AG10803 (cell line): ENCODE measurements around the gene RTF2.

Source experiments
- DNase-seq: peaks from one replicate; pipeline ENCODE4 v3.0.0; 2010; ENCODE audit warnings: low read depth
- H3K4me3 ChIP-seq: 2 replicates; pipeline ENCODE4 v1.5.1; 2011; ENCODE audit warnings: mild to moderate bottlenecking, low read length, control low read depth
- TF ChIP-seq, protein P1 (sequence below): conservative IDR thresholded peaks from 2 replicates; pipeline ENCODE4 v1.5.1; 2011; ENCODE audit warnings: mild to moderate bottlenecking, low read length, control low read depth, inconsistent platforms

The RTF2 gene

DNA sequence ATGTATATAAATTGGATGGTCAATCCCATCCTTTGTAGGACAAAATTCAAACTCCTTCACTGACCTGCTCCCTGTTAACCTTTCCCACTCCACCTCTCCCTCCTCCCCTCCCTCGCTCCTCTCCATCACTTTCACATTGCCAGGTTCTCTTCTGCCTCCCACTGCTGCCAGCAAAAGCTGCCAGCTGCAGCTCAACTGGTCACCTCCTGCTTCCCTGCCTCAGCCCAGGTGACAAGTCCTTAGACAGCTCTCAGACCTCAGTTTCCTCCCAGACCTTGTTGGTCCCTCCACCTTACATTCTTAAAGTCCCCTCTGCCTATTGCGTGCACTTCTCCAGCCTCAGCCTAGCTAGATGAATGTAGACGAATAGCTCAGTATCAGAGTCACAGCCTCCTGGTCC is 23.3 kb upstream of the RTF2 start:
- DNase-seq = no peak
- TF ChIP-seq, protein P1, sequence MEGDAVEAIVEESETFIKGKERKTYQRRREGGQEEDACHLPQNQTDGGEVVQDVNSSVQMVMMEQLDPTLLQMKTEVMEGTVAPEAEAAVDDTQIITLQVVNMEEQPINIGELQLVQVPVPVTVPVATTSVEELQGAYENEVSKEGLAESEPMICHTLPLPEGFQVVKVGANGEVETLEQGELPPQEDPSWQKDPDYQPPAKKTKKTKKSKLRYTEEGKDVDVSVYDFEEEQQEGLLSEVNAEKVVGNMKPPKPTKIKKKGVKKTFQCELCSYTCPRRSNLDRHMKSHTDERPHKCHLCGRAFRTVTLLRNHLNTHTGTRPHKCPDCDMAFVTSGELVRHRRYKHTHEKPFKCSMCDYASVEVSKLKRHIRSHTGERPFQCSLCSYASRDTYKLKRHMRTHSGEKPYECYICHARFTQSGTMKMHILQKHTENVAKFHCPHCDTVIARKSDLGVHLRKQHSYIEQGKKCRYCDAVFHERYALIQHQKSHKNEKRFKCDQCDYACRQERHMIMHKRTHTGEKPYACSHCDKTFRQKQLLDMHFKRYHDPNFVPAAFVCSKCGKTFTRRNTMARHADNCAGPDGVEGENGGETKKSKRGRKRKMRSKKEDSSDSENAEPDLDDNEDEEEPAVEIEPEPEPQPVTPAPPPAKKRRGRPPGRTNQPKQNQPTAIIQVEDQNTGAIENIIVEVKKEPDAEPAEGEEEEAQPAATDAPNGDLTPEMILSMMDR = no peak
- no peak overlapping the region for H3K4me3 ChIP-seq

- H3K4me3 ChIP-seq = no peak overlapping the region
- TF ChIP-seq, protein P1 = no peak
- no peak for DNase-seq
Observed at GRCh38 chr20:56445540-56445939, 22.9 kb upstream of the RTF2 start.

DNA sequence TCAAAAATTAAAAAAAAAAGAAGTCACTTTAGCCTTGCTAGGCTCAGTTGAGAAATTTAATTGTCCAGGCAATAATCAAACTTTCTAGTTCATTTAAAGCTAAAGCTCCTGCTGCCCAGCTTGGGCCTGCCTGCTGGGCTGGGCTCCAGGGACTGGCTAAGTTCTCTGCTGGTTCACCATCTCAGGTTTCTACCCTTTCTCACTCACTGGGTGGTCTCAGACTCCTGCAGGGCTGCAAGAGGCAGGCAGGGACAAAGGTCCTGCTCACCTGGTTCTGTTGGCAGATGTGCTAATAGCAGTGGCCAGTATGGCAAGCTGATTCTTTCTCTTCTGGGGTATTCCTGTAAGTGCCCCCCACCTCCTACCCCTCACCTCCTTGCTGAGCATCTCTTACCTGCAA is 21.2 kb upstream of the RTF2 start:
- no peak overlapping the region for H3K4me3 ChIP-seq
- TF ChIP-seq, protein P1 = no peak
- DNase-seq = no peak

- H3K4me3 ChIP-seq = no peak overlapping the region
- DNase-seq = no peak
- TF ChIP-seq, protein P1 = no peak
Observed at GRCh38 chr20:56449459-56449858, 19.0 kb upstream of the RTF2 start.

- no peak overlapping the region for H3K4me3 ChIP-seq
- DNase-seq = no peak
- TF ChIP-seq, protein P1 = no peak
Observed at GRCh38 chr20:56451056-56451765, 17.2 kb upstream of the RTF2 start.

- no peak overlapping the region for H3K4me3 ChIP-seq
- TF ChIP-seq, protein P1 = no peak
- no peak for DNase-seq
Observed at GRCh38 chr20:56453352-56453751, 15.1 kb upstream of the RTF2 start.

DNA sequence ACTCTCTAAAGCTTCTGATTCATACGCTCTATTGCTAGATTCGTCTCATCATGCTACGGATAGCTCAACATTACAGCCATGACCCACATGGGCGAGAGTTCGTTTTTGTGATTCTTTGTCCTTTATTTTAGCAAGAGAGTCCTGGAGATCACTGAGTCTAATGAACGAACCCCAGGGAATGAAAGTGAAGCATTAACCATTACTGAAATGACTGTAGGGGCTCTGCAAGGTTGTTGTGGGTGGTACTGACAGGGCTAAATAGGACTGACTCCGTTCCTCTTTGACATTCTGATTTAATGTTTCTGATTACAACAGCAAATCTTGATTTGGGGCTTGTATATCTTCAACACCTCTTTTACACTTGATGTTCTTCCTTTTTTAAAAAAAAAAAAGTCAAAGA is 13.7 kb upstream of the RTF2 start:
- no peak overlapping the region for H3K4me3 ChIP-seq
- TF ChIP-seq, protein P1 = no peak
- DNase-seq = no peak
